ENCODE data around the gene SPTBN1. TPM values are rescaled to one million over a fixed set of nuclear protein-coding genes. Genes with fewer than 3 reads are reported as not detected.

Gene SPTBN1
- total RNA-seq, 2 donors from 2014 or later = 179 to 194 TPM

DNA sequence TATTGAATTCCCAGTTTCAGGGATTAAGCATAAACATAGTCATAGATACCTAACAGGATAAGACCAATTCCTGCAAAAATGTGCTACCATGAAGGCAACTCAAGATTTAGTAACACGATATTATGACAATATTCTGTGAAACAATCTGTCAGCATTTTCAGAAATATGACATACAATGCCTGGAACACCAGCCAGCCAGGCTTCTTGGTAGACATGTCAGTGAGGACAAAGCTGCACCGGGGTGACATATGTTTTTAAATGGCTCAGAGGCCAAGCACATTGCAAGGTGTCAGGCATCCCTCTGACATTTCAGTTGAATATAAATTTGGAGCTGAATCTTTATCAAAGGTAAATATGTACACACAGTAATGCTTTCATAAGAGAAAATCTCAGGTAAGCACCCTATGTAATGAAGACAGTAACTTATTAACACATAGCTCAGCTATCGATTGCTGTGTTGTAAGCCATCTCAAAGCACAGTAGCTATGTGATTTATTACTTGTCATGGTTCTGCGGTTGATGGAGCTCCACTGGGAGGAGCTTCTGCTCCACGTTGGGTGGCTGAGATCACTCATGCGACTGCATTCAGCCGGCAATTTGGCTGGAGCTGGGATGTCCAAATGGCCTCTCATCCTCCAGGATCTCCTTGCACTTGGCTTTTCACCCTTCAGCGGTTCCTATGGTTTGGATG lies 235.5 kb downstream of the SPTBN1 start:
- H3K36me3 ChIP-seq (ENCODE audit: control insufficient read depth, insufficient read depth, low read length) = no peaks in the 10 kb centered on the region

DNA sequence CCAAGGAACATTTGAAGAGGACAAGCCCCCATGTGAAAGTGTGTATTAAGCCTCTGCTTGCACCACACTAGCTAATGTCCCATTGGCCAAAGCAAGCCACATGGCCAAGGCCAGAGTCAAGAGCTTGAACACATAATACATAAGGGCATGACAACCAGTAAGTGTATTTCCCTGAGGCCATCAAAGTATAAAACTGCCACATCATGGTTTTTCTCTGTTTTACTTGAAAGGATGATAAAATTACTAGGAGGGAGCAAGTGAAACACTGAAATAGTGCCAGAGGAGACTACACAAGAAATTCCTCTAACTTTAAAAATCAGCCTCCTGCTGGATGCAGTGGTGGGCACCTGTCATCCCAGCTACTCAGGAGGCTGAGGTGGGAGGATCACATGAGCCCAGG lies 236.4 kb downstream of the SPTBN1 start:
- H3K4me1 ChIP-seq (ENCODE audit: control insufficient read depth, insufficient read depth, low read length) = no peaks in the 10 kb centered on the region
- Mint-ChIP-seq H3K27me3 (ENCODE audit: insufficient read depth) (no peaks in the 10 kb centered on the region), H3K36me3 (ENCODE audit: low read depth) (no peaks in the 10 kb centered on the region), H3K9me3 (no peaks in the 10 kb centered on the region), H3K4me1 (no peaks in the 10 kb centered on the region), H3K4me3 (no peak overlapping the region), H3K27ac (no peak overlapping the region)
- H3K4me3 ChIP-seq (ENCODE audit: low read length) = no peak overlapping the region
- no peak for TF ChIP-seq CTCF (conservative IDR thresholded peaks at IDR 0.05)
- no peak for DNase-seq
- no peak overlapping the region for H3K9ac ChIP-seq (ENCODE audit: extremely low read depth, low read length, poor library complexity, severe bottlenecking)
- no peak overlapping the region for H3K27ac ChIP-seq (ENCODE audit: low read depth, low read length)
- no peaks in the 10 kb centered on the region for H3K9me3 ChIP-seq (ENCODE audit: control insufficient read depth, low read length)
- H3K27me3 ChIP-seq (ENCODE audit: control insufficient read depth, insufficient read depth, low read length, poor library complexity, severe bottlenecking) = no peaks in the 10 kb centered on the region
- no peaks in the 10 kb centered on the region for H3K36me3 ChIP-seq (ENCODE audit: control insufficient read depth, insufficient read depth, low read length)

More for the DNA sequence above, 235.5 kb downstream of the SPTBN1 start:
- Histone ChIP-seq H3K4me3 (ENCODE audit: low read length) (no peak overlapping the region), H3K4me1 (ENCODE audit: control insufficient read depth, insufficient read depth, low read length) (no peaks in the 10 kb centered on the region), H3K27ac (ENCODE audit: low read depth, low read length) (no peak overlapping the region), H3K9me3 (ENCODE audit: control insufficient read depth, low read length) (no peaks in the 10 kb centered on the region), H3K9ac (ENCODE audit: extremely low read depth, low read length, poor library complexity, severe bottlenecking) (no peak overlapping the region), H3K27me3 (ENCODE audit: control insufficient read depth, insufficient read depth, low read length, poor library complexity, severe bottlenecking) (no peaks in the 10 kb centered on the region)
- Mint-ChIP-seq H3K27me3 (ENCODE audit: insufficient read depth) (no peaks in the 10 kb centered on the region), H3K4me3 (no peak overlapping the region), H3K36me3 (ENCODE audit: low read depth) (no peaks in the 10 kb centered on the region), H3K27ac (no peak overlapping the region), H3K4me1 (no peaks in the 10 kb centered on the region), H3K9me3 (no peaks in the 10 kb centered on the region)
- WGBS, 2 experiments (ENCODE audit: insufficient coverage in 1 of 2, insufficient read length in 1 of 2) = 91 to 96% methylated on average over 7 of the region's 8 CpGs
- no peak for DNase-seq
- TF ChIP-seq CTCF (conservative IDR thresholded peaks at IDR 0.05) = no peak

GRCh38 chr2:54695378-54695777 lies 239.3 kb downstream of the SPTBN1 start:
- whole genome bisulfite sequencing, 2 experiments (ENCODE audit: insufficient coverage in 1 of 2, insufficient read length in 1 of 2) = 91 to 100% methylated on average over 3 to 4 of the region's 4 CpGs
- Mint-ChIP-seq H3K27me3 (ENCODE audit: insufficient read depth) (no peaks in the 10 kb centered on the region), H3K4me3 (no peak overlapping the region), H3K4me1 (no peaks in the 10 kb centered on the region), H3K36me3 (ENCODE audit: low read depth) (no peaks in the 10 kb centered on the region), H3K27ac (no peak overlapping the region), H3K9me3 (peaks cover 14% of the 10 kb centered on the region)
- TF ChIP-seq CTCF (conservative IDR thresholded peaks at IDR 0.05) = no peak
- Histone ChIP-seq H3K9me3 (ENCODE audit: control insufficient read depth, low read length) (no peaks in the 10 kb centered on the region), H3K4me1 (ENCODE audit: control insufficient read depth, insufficient read depth, low read length) (no peaks in the 10 kb centered on the region), H3K4me3 (ENCODE audit: low read length) (no peak overlapping the region), H3K36me3 (ENCODE audit: control insufficient read depth, insufficient read depth, low read length) (no peaks in the 10 kb centered on the region), H3K27me3 (ENCODE audit: control insufficient read depth, insufficient read depth, low read length, poor library complexity, severe bottlenecking) (no peaks in the 10 kb centered on the region), H3K27ac (ENCODE audit: low read depth, low read length) (no peak overlapping the region), H3K9ac (ENCODE audit: extremely low read depth, low read length, poor library complexity, severe bottlenecking) (no peak overlapping the region)
- no peak for DNase-seq

Data from endodermal cell (in vitro differentiated cells).